Activated gamma-delta T cell (primary cell): ENCODE measurements around the gene TP53INP2.
A peak's percentile ranks its signal among the peaks of the same experiment; 100 is the strongest.
"Not testable (repeated sequence)": the region's sequence is repeated elsewhere in the genome, so short reads cannot be mapped to it uniquely, and the experiment has no call there.

Experiments used
- DNase-seq: peaks from one replicate; lab custom pipeline; 2025; lab: John Stamatoyannopoulos, UW

The TP53INP2 gene

DNA sequence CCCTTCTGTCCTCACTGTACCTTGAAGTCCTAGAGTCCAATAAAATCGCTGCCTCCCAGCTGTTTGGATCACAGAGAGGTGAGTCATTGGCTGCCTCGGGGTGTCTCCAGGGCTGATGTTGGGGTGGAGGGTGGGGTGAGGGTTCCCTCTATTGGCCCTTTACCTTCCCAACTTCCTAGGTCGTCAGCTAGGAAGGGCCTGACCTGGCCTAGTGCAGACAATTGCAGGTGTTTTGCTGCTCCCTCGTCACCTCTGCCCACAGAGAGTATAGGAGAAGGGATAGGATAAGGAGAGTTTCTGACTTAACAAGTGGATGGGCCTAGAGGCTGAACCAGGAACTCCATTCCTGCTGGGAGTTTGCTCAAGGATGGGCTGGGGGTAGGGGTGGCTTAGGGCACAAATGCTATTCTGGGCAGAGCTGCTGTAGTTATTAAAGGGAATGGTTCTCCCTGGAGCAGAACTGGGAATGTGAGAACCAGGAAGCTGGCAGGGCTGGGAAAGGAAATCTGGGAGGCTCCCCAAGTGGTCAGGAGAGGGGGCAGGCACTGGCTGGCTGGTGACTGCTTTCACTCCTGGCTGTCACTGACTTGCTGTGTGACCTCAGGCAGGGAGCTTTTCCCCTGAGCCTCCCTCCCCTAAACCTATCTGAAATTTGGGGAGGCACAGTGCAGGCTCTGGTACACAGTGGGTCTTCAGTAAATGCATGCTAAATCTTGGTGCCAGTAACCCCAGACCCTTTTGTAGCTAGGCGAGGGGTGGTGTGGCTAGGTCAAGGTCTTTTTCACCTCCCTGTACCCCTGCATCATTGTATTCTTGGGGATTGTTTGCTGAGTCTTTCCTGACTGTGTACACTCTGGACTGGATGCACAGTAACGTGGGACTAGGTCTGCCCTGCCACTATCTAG, 1.5 kb downstream of the TP53INP2 start:
- DNase-seq: no peak

DNA sequence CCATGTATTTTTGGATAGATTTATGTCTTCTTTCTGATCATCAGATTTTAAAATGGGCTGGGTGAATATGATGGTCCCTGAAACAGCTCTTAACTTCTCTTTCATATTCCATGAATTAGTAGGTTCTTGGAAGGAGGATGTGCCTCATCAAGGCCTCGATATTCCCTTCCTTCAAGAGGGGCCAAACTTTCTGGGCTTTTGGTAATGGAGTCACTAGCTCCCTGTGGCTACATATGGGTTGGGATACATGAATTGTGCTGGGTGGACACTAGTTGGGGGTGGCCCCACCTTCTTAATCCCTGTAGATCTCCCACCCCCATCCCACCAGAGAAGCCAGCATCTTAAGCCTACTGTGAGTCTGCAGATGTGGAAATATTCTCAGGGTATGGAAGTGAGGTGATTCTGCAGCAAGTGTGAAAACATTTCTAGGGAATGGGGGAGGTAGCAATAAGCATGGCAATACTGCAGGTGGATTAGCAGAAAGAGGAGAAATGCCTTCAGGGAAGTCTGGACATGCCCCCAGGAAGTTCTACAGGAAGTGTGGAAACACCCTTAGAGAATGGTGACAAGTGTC, 2.2 kb downstream of the TP53INP2 start:
- no peak for DNase-seq

DNA sequence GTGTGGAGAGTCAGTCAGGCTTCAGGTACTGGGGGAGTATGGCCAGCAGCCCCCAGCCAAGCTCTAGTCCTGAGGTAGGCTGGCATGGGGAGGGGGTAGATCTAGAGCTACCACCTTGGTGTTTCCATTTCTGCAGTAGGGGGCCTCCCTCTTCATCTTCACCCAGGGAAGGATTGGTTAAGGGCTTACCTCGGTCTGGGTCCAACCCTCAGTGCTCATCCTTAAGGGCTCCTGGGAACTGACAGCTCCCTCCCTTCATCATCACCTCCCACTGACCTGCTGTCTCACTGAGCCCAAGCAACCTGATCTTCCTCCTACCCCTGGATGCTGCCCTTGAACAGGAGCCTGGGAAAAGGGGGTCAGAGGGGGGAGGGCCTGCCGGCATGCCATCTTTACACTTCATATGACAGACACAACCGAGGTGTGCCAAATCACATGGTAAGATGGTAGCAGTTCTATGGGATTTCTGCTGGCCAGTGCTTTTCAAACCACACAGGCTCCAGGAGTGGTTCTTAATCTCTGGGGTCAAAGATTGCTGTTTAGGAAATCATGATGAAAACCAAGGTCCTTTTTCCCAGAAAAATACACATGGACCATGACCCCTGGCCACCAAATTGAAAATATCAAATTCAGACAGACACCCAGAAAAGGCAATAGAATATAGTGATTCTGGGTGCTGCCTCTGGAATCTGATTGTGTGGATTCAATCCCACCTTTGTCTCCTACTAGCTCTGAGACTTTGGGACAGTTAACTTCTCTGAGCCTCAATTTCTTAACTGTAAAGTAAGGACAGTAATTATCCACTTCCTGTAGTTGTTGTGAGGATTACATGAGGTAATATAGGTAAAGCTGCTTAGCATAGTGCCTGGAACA, 3.0 kb downstream of the TP53INP2 start:
- no peak for DNase-seq

DNA sequence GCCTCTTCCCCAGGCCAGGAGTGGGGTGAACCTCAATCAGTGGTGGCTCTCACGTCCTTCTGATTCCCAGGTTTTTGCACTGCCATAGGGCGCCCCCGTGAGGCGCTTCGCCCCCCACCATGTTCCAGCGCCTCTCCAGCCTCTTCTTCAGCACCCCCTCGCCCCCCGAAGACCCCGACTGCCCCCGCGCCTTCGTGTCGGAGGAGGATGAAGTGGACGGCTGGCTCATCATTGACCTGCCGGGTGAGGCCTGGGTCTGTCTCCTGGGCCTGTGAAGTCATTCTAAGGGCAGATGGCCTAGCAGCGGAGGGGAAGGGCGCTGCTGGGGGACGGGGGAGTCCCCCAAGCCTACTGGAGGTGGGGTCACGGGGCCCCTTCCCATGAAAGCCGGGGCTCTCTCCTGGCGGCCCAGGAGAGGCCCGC, 4.5 kb downstream of the TP53INP2 start:
- DNase-seq: no peak

DNA sequence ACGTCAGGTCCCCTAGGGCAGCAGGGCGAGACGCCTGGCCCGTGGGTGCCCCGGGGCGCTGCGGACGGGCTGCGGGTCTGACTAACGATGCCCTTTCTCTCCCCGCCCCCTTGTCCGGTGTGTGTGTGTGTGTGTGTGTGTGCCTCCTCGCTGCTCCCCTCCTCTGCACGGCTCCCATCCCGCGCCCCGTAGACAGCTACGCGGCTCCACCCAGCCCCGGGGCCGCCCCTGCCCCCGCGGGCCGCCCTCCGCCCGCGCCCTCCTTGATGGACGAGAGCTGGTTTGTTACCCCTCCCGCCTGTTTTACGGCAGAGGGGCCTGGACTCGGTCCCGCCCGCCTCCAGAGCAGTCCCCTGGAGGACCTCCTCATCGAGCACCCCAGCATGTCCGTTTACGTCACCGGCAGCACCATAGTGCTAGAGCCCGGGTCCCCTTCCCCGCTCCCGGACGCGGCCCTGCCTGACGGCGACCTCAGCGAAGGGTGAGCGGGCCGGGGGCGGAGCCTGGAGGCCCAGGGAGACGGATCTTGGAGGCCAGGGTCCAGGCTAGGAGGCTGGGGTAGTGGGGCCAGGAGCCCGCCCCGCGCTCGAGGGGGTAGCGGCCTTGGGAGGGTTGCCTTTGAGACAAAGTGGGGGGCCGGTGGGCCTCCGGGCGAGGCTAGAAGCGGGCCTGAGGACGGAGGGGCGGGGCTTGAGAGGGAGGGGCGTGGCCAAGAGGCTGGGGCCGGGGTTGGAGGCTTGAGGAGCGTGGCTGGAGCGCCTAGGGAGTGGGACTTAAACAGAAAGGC, 5.1 kb downstream of the TP53INP2 start:
- peak; percentile 78 for DNase-seq

DNA sequence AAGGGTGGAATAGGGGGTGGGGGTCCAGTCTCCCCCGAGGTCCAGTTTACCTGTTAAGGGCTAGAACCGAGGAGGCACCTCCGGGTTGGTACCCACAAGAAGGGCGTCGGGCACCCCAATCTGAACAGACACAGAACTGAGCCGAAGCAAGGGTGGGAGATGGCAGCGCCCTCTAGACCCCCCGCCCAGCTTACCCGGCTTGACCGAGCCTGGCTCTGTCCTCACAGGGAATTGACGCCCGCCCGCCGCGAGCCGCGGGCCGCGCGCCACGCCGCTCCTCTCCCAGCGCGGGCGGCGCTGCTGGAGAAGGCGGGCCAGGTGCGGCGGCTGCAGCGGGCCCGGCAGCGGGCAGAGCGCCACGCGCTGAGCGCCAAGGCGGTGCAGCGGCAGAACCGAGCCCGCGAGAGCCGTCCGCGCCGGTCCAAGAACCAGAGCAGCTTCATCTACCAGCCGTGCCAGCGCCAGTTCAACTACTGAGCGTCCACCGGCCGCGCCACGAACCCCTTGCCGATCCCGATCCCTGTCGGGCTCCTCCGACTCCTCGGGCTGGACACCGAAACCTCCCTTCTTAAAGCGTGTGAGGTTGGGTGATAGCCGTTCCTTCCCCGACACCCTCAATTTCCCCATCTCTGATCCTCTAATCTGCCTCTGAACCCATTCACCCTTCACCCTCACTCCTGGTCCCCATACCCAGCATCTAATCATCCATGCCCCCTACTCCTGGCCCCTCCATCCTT, 5.9 kb downstream of the TP53INP2 start:
- DNase-seq: peak; percentile 44

DNA sequence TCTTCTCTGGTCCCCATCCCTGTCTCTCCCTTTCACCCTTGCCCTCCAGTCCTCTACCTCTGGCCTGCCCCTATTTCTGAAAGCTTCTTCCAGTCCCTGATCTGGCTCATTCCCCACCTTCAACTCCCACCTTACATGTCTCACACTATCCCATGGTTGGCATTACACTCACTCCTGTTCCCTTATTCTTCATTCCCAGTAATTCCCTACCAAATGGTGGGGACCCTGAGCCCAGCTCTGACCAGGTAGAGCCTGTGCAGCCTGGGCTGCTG, 6.4 kb downstream of the TP53INP2 start:
- DNase-seq: no peak

DNA sequence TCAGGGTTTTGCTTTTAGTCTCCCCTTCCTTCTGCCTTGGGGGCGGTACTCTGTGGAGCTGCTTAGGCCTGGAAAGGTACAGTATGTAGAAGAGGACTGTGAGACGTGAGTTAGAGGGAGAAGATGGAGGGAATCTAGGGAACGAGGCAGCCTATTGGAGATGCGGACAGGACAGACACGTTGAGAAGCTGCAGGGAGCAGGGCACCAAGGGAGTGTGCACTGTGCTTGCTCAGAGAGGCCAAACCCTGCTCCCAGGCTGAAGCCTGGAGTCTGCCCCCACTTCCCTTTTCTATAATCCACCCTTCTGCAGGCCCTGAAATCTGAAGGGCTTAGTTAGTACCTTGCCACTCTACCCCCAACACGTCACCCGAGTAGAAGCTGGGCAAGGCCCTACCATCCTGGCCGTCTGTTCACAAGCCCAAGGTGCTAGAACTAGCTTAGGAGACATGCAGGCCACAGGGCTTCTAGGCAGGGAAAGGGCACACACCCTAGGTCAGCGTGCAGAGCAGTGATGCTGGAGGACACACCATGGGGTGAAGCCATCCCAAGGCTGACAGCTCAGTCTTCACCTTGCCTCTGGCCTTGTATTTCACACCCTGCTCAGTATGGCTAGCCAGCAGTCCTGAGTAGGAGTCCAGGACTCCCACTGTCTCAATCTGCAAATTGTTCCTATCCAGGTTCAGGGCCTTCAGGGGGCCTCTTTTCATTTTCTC, 6.9 kb downstream of the TP53INP2 start:
- no peak for DNase-seq

DNA sequence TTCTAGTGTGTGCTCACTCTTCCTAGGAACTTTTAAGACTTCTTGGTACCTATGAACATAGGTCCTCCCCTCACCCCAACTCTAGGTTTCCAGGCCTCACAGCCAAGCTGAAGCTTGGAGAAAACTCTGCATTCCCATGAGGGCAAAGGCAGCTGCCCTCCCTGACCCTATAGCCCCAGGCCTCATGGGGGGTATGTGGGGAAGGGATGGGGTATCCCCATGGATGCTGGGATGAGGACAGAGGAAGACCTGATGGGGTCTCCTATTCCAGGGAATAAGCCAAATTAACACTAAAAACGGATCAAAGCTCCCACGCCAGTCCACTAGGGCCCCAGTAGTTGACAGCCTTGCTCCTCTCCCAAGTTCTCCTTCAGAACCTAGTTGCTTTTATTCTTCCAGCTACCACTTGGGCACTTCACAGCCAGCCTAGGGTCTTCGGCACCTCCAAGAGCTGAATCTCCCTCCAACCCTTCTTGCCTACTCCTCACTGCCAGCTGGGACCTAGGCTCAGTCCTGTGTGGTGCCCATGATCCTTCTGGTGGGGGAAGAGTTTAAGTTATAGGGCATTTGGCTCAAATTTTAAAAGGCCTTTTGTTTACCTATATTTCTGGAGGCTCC, 7.8 kb downstream of the TP53INP2 start:
- DNase-seq: no peak

DNA sequence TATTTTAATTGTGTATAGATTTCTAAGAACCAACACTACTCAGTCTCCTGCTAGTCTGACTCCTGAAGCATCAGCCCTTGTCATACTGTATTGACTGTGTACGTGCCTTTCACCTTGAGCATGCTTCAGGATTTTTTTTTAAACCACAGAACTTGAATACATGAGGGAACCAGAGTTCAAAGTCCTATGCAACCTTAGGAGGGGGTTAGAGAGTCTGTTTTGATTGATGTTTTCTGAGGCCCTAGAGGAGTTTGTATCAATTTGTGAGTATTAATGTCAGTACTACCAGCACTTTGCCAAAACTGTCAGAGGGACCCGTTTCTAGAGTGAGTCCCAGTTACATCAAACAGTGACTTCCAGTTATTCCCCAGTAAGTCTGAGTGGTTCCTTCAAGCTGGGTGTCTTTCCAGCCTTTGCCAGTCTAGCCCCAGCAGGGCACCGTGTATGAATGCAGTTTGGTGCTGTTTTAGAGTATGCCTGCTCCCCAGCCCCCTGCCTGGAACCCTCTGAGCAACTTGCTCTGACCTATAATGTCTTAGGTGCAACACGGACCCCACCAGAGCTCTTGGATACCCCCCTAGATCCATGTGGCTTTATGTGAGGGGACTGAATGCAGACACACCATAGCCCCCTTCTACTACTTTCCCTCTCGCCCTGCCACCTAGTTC, 8.5 kb downstream of the TP53INP2 start:
- no peak for DNase-seq

DNA sequence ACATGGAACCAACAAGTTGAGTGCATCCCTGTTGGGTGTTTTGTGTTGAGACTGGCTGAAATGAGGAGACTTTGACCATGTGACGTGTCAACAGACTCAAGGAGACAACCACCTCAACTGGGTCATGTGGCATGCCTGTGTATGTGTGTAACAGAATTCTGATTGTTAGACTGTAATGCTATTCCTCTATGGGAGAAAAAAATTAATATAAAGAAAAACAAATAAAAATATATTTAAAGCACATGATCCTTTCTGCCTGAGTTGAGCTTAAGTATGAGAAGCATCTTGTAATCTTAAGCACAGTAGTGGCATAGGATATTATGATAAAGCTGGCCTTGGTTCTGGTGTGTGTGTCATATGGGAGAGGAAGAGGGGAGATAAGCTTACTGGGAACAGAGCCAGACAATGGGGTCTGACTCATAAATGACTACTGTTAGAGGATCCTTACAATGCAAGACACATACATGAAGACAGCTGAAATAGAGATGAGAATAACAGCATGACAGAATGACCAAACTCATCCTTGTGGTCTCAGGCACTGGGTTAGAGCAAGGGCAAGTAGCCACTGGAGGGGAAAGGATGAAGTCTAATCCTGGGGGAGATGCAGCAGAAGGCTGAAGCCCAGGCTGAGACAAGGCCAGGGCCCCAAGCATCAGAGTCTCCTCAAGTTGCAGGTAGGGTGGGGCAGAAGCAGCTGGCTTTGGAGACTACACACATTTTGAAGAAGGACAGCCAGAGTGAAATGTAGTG, 9.2 kb downstream of the TP53INP2 start:
- no peak for DNase-seq

DNA sequence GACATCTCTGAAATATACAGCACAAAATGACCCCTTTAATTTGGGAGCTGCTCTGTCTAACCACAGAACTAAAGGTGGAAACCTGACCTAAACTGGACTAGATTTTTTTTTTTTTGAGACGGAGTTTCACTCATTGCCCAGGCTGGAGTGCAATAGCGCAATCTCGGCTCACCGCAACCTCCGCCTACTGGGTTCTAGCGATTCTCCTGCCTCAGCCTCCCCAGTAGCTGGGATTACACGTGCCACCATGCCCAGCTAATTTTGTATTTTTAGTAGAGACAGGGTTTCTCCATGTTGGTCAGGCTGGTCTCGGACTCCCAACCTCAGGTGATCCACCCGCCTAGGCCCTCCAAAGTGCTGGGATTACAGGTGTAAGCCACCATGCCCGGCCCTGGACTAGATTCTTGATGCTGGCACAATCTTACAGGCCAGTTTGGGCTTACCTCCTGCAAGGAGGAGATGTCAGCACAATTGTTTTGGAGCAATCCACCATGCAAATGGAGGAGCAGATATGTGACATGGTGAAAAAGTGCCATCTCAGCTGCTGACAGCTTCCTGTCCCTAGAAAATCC, 9.9 kb downstream of the TP53INP2 start:
- DNase-seq: not testable (repeated sequence)

DNA sequence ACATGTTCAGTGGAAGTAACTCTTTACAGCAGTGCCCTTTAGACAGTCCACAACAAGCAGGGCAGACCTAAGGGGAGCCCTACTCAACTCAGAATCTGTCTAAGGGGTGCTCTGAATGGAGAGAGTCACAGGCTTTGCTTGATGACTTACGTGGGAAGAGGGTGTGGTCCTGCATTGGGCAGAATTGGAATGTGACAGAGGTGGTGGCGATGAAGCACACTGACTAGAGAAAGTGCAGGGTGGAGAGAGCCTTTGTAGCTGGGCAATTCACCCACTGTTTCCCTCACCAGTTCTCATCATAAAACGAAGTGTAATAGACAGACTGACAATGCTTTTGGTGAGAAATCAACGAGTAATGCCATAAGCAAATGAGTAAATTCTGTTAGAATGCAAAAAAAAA, 11.2 kb downstream of the TP53INP2 start:
- no peak for DNase-seq

DNA sequence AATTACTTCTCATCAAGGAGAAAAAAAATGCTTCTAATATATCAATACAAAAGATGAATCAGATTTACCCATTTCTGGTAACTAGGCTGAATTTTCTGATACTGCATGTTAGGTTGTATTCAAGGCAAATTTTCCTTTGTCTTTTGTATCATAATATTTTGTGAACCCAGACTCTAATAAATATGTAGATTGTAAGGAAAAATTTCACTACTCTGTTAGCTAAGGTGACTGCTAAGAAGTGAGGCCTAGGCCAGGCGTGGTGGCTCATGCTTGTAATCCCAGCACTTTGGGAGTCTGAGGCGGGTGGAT, 12.7 kb downstream of the TP53INP2 start:
- no peak for DNase-seq

DNA sequence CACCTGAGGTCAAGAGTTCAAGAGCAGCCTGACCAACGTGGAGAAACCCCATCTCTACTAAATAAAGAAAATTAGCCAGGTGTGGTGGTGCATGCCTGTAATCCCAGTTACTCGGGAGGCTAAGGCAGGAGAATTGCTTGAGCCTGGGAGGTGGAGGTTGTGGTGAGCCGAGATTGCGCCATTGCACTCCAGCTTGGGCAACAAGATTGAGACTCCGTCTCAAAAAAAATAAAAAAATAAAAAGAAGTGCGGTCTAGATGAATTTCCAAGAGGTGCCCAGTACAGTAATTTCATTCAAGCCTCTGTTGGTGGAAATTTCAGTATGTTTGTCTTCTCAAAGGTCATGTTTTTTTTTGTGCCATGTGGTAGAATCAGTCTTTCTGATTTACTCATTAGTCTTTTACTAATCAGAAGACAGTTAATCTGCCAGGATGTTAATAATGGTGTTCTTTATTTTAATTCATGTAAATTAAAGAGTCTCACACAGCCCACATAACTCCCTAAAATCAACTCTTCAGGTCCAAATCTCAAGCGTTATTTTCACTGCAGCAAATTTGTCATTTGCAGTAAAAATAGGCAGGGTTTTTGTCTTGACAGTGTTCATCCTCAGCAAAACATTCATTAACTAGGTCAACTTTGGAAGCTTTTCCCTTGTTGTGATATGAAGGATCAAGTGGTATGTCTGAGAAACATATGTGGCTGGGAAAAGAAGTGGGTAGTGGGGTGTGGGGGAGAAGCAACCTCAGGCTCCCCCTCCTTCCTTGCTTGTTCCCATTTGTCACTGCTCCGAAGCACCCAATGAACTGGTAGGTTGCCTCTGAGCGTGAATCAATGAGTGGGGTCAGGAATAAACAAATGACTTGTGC, 13.3 kb downstream of the TP53INP2 start:
- no peak for DNase-seq

DNA sequence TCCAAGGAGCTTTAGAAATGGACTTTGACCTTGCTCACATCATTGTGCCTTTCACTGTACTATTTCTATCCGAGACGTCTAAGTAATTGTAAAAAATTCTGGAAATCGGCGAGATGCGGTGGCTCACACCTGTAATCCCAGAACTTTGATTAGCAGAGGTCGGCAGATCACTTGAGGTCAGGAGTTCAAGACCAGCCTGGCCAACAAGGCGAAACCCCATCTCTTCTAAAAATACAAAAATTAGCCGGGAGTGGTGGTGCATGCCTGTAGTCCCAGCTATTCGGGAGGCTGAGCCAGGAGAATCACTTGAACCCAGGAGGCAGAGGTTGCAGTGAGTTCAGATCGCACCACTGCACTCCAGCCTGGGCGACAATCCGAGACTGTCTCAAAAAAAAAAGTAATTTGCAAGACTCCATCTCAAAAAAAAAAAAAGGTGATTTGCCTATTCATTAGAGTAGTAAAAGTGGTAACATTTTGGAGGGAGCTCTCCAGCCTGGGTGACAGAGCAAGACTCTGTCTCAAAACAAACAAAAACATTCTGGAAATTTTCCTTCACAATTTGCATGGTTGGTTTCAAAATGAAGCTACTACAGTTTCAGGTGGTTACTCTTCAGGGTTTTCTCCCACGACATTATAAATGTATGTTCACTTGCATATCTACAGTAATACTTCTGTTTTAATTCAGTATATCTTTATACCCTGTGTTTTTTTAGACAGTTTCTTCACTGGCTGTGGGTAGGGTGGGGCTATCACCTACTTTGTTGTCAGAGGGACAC, 15.3 kb downstream of the TP53INP2 start:
- DNase-seq: not testable (repeated sequence)

DNA sequence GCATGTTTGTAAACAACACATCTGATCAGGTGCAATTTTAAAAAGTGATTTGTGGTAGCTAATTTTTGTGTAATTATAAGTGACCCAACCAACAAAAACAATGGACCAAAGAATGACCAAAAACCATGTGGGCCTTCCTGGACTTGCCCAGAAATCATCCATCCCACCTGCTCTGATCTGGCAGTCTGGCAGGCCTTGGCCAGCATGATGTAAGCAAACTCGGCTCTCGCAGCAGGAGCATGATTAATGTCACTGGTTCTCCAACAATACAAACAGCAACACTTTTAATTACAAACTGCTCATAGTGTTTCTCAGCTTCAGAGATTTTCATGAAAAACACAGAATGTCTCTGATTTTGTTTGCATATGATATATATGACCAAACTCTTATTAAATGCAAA, 16.1 kb downstream of the TP53INP2 start:
- DNase-seq: no peak
